ENCODE results near the gene TLL2.

The TLL2 gene

DNA sequence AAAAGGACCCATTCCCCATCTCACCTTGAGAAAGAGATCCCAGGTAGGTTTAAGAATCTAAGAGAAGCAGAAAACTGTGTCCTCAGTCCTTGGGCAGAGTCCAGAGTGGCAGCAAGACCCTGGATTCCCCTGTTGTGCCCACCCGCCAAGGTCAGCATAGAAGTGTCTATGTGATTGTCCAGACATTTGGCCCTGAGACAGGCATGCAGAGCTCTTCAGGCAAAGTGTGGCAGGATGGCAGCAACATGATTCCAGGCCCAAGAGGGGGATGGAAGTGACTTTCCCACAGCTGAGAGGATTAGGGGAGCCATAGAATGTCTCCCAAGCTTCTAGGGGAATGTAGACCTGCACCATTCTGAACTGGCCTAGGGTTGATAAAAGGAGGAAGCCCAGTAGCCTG is 115.8 kb downstream of the TLL2 start:
- DNase-seq (ENCODE audit: insufficient read length, low spot score) (no peak), FAIRE-seq (no peak)
- TF ChIP-seq SPI1 (IDR thresholded peaks at IDR 0.05; ENCODE audit: low read depth, low read length): no peak
- TF ChIP-seq TAF1 (IDR thresholded peaks at IDR 0.05; ENCODE audit: low read depth, low read length): no peak
- no peak for TF ChIP-seq POLR2AphosphoS5 (IDR thresholded peaks at IDR 0.05; ENCODE audit: low read depth, low read length)
- no peak for TF ChIP-seq POU2F2 (IDR thresholded peaks at IDR 0.05; ENCODE audit: low read depth, low read length)
- TF ChIP-seq PAX5 (IDR thresholded peaks at IDR 0.05; ENCODE audit: insufficient read depth, low read length, severe bottlenecking): no peak
- TF ChIP-seq POLR2A (IDR thresholded peaks at IDR 0.05; ENCODE audit: low read depth, low read length): no peak

DNA sequence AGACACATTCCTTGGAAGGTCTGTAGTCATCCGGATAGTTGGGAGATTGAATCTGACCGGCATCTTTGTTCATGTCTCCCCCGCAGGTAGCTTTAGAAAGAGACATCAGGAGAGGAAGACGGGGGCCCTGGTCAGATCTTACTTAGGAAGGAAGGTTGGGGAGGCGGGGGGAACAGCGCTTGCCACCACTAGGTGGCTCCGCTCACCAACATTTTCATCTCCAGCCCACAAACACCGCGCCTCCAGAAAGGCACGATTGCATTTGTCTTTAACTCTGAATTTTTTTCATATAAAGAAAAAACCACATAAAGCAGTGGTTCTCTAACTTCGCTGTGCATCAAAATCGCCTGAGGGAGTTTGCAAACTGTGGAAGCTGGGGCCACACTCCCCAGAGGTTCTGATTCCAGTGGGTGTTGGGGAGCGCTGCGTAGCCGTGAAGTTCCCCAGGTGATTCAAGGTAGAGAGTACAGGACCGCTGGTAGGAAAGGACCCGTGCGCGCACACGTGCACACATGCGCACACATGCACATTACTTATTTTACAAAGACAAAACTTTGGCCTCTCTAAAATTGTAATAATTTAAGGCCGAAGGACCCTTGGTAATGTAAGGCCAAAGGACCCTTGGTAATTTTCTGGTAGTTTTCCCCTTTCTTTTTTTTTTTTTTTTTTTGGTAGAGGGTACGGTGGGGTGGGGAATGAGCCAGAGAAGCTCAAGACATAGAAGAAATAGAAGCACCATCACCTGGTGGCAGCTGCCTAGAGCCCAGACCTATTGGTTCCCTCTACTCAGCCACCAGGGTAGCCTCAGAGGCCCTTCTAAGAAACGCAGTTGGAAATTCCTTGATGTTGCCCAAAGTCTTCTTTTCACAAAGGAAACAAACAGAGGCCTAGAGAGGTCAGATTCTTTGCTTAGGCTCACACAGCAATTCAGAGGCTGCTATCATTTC is 117.5 kb downstream of the TLL2 start:
- TF ChIP-seq POU2F2 (IDR thresholded peaks at IDR 0.05; ENCODE audit: low read depth, low read length): no peak
- no peak for TF ChIP-seq POLR2A (IDR thresholded peaks at IDR 0.05; ENCODE audit: low read depth, low read length)
- TF ChIP-seq PAX5 (IDR thresholded peaks at IDR 0.05; ENCODE audit: insufficient read depth, low read length, severe bottlenecking): no peak
- TF ChIP-seq SPI1 (IDR thresholded peaks at IDR 0.05; ENCODE audit: low read depth, low read length): no peak
- no peak for TF ChIP-seq TAF1 (IDR thresholded peaks at IDR 0.05; ENCODE audit: low read depth, low read length)
- no peak for TF ChIP-seq POLR2AphosphoS5 (IDR thresholded peaks at IDR 0.05; ENCODE audit: low read depth, low read length)
- DNase-seq (ENCODE audit: insufficient read length, low spot score) (peak; percentile 81), FAIRE-seq (peak; percentile 95)

DNA sequence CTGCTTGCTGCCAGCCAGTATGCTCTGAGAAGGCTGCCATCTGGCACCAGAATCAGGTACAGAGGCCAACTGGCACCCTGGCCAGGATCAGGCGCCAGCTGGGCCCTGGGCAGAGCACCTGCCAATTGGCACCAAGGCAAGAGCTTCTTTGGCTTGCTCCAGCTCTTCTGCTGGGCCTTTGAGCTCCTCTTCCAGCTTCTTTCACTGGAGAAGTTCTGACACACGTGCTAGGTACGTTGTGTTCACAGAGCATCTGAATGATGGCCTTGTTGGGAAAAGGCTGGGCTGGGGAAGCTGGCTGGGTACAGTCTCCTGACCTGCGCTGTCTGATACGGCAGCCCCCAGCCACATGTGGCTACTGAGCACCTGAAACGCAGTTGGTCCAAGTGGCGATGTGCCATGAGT is 123.3 kb downstream of the TLL2 start:
- DNase-seq (ENCODE audit: insufficient read length, low spot score) (no peak), FAIRE-seq (no peak)
- TF ChIP-seq TAF1 (IDR thresholded peaks at IDR 0.05; ENCODE audit: low read depth, low read length) (no peak), POLR2AphosphoS5 (IDR thresholded peaks at IDR 0.05; ENCODE audit: low read depth, low read length) (no peak), SPI1 (IDR thresholded peaks at IDR 0.05; ENCODE audit: low read depth, low read length) (no peak)

DNA sequence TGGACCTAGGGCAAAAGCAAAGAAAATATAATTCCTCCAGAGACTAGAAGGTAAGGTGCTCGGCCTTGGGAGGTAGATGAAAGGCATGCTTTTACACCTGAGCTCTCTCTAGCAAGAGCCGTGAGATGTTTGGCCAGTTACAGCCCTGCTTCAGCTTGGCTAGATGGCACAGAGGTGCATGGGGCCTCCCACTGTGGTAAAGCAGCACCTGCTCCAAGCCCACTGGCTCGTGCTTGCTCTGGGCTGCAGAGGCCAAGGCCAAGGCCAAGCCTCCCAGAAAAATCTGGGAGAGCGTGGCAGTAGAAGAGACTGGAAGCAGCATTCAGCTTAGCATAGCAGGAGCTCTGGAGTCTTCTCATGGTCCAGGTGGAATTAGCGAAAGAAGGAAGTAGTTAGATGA is 123.9 kb downstream of the TLL2 start:
- FAIRE-seq: no peak
- TF ChIP-seq PAX5 (IDR thresholded peaks at IDR 0.05; ENCODE audit: insufficient read depth, low read length, severe bottlenecking) (no peak), TAF1 (IDR thresholded peaks at IDR 0.05; ENCODE audit: low read depth, low read length) (no peak), POLR2AphosphoS5 (IDR thresholded peaks at IDR 0.05; ENCODE audit: low read depth, low read length) (no peak), POU2F2 (IDR thresholded peaks at IDR 0.05; ENCODE audit: low read depth, low read length) (no peak), SPI1 (IDR thresholded peaks at IDR 0.05; ENCODE audit: low read depth, low read length) (no peak), POLR2A (IDR thresholded peaks at IDR 0.05; ENCODE audit: low read depth, low read length) (no peak)
- DNase-seq (ENCODE audit: insufficient read length, low spot score): no peak

DNA sequence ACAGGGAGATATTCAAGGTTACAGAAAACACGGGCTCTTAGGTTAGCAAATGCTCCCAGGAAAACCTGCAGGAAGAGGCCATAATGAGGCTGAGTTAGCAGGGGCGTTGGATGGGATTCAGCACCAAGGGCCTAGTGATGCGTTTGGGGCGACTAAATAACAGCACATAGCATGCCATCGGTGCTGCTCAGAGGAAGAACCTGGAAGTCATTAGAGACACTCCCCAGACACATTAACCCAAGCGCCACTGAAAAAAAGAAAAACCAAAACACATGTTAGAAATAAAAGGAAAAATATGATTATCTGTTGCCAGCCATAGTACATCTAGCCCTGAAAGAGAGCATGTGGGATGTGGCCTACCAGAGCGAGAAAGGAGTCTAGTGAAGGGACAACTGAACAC is 126.1 kb downstream of the TLL2 start:
- TF ChIP-seq POLR2AphosphoS5 (IDR thresholded peaks at IDR 0.05; ENCODE audit: low read depth, low read length): no peak
- no peak for TF ChIP-seq PAX5 (IDR thresholded peaks at IDR 0.05; ENCODE audit: insufficient read depth, low read length, severe bottlenecking)
- no peak for TF ChIP-seq SPI1 (IDR thresholded peaks at IDR 0.05; ENCODE audit: low read depth, low read length)
- TF ChIP-seq TAF1 (IDR thresholded peaks at IDR 0.05; ENCODE audit: low read depth, low read length): no peak
- no peak for DNase-seq (ENCODE audit: insufficient read length, low spot score)
- no peak for FAIRE-seq

DNA sequence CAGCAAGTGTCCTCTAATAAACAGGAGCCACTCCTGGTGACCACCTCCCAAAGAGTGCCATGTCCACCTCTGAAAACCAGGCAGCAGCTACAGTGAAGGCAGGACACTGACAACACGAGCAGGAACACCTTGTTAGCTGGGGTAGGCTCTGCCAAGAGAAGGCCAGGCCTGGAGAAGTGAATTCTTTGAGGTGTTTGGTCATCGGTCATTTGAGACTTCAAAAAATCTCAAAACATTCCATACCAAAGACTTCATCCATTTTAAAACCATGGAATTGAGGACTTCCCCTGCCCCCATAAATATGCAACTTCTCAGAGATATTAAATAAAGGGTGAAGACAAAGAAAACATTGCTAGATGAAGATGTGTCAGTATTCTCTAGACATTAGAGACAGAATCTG is 126.6 kb downstream of the TLL2 start:
- TF ChIP-seq SPI1 (IDR thresholded peaks at IDR 0.05; ENCODE audit: low read depth, low read length): no peak
- no peak for TF ChIP-seq PAX5 (IDR thresholded peaks at IDR 0.05; ENCODE audit: insufficient read depth, low read length, severe bottlenecking)
- no peak for TF ChIP-seq POLR2A (IDR thresholded peaks at IDR 0.05; ENCODE audit: low read depth, low read length)
- no peak for TF ChIP-seq POU2F2 (IDR thresholded peaks at IDR 0.05; ENCODE audit: low read depth, low read length)
- no peak for TF ChIP-seq TAF1 (IDR thresholded peaks at IDR 0.05; ENCODE audit: low read depth, low read length)
- FAIRE-seq (no peak), DNase-seq (ENCODE audit: insufficient read length, low spot score) (no peak)

DNA sequence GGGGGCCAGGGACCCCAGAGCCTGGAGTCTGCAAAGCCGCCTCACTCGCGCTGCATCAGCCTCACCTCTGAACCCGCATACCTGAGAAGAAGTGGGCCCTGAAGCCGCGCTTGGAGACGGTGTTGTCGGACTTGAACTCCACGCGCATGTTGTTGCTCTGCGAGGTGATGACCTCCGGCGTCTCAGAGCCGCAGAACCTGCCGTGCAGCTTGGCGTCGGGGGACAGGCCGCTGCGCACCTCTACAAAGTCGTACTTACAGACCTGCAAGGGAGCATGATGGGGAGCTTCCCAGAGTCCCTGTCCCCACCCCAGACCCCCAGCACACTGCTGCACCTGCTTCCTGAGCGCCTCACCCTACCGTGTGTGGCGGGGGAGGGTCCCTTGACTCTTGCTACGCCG is 129.2 kb downstream of the TLL2 start:
- FAIRE-seq (no peak), DNase-seq (ENCODE audit: insufficient read length, low spot score) (no peak)
- TF ChIP-seq TAF1 (IDR thresholded peaks at IDR 0.05; ENCODE audit: low read depth, low read length): no peak

DNA sequence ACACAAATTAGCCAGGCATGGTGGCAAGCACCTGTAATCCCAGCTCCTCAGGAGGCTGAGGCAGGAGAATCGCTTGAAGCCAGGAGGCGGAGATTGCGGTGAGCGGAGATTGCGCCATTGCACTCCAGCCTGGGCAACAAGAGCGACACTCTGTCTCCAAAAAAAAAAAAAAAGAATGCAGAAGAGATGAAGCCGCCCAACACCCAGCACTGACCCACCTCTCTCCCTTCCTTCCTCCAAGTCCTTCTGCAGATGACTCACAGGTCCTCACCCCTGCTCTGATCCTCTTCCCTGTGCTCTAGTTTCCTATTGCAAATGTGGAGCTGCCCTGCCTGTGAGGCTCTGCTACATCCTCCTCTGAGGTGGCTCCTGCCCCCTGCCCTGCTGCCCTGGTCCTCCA is 132.9 kb downstream of the TLL2 start:
- DNase-seq (ENCODE audit: insufficient read length, low spot score): no peak
- TF ChIP-seq POLR2A (IDR thresholded peaks at IDR 0.05; ENCODE audit: low read depth, low read length): no peak
- no peak for TF ChIP-seq SPI1 (IDR thresholded peaks at IDR 0.05; ENCODE audit: low read depth, low read length)
- no peak for TF ChIP-seq PAX5 (IDR thresholded peaks at IDR 0.05; ENCODE audit: insufficient read depth, low read length, severe bottlenecking)
- no peak for TF ChIP-seq POLR2AphosphoS5 (IDR thresholded peaks at IDR 0.05; ENCODE audit: low read depth, low read length)
- TF ChIP-seq TAF1 (IDR thresholded peaks at IDR 0.05; ENCODE audit: low read depth, low read length): no peak
- no peak for TF ChIP-seq POU2F2 (IDR thresholded peaks at IDR 0.05; ENCODE audit: low read depth, low read length)
- no peak for FAIRE-seq

DNA sequence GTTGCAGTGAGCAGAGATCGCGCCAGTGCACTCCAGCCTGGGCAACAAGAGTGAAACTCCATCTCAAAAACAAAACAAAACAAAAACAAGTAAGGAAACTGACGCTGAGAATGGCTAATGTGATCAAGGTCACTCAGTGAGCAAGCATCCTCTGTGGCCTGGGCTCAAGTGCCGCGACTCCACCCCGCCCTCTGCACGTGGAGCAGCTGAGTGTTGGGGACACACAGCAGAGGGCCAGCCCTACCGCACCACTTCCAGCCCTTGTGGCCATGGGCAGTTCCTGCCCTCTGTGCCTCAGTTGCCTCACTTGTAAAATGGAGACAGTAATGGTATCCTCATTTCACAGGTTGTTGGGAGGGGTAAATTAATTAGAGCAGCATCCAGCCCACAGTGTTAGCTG is 134.0 kb downstream of the TLL2 start:
- FAIRE-seq (no peak), DNase-seq (ENCODE audit: insufficient read length, low spot score) (no peak)
- no peak for TF ChIP-seq PAX5 (IDR thresholded peaks at IDR 0.05; ENCODE audit: insufficient read depth, low read length, severe bottlenecking)
- no peak for TF ChIP-seq POLR2AphosphoS5 (IDR thresholded peaks at IDR 0.05; ENCODE audit: low read depth, low read length)
- no peak for TF ChIP-seq SPI1 (IDR thresholded peaks at IDR 0.05; ENCODE audit: low read depth, low read length)
- no peak for TF ChIP-seq TAF1 (IDR thresholded peaks at IDR 0.05; ENCODE audit: low read depth, low read length)
- no peak for TF ChIP-seq POLR2A (IDR thresholded peaks at IDR 0.05; ENCODE audit: low read depth, low read length)
- TF ChIP-seq POU2F2 (IDR thresholded peaks at IDR 0.05; ENCODE audit: low read depth, low read length): no peak

DNA sequence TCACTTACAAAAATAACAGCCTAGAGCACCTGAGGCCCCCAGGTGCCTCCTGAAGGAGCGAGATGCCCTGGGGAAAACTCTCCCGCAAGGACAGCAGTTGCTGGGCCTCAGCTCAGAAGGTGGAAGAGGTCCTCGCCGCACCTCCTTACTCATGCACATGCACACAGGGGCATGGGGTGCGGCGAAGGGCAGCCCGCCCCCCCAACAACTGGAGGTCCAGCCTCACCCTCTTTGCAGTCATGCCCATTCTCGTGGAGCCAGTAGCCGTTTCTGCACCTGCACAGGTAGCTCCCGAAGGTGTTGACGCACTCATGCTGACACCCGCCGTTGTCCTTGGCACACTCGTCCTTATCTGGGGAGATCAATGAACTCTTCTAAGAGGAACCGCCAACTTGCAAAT is 135.0 kb downstream of the TLL2 start:
- DNase-seq (ENCODE audit: insufficient read length, low spot score) (no peak), FAIRE-seq (no peak)
- TF ChIP-seq TAF1 (IDR thresholded peaks at IDR 0.05; ENCODE audit: low read depth, low read length): no peak
- no peak for TF ChIP-seq PAX5 (IDR thresholded peaks at IDR 0.05; ENCODE audit: insufficient read depth, low read length, severe bottlenecking)
- TF ChIP-seq POU2F2 (IDR thresholded peaks at IDR 0.05; ENCODE audit: low read depth, low read length): no peak
- TF ChIP-seq POLR2A (IDR thresholded peaks at IDR 0.05; ENCODE audit: low read depth, low read length): no peak
- TF ChIP-seq SPI1 (IDR thresholded peaks at IDR 0.05; ENCODE audit: low read depth, low read length): no peak
- TF ChIP-seq POLR2AphosphoS5 (IDR thresholded peaks at IDR 0.05; ENCODE audit: low read depth, low read length): no peak
